HEK293 (cell line): ENCODE results near the gene WRAP53.

Experiments used
- CTCF ChIA-PET: fragments of 350-600 bp; formaldehyde crosslinking; extraction: SDS; loops from one replicate; lab custom pipeline; 2021; ENCODE audit warnings: antibody characterized with exemption; lab: Yijun Ruan, JAX
- POLR2A ChIA-PET: fragments of 300-600 bp; formaldehyde crosslinking; extraction: SDS; loops from one replicate; lab custom pipeline; 2020; ENCODE audit warnings: antibody characterized with exemption, inconsistent platforms; lab: Yijun Ruan, JAX
- H3K27ac ChIP-seq: fragments of 200-500 bp; sonication (Bioruptor generic); 2 replicates; pipeline ENCODE4 v1.5.1; 2014; ENCODE audit warnings: low read depth, low read length, control low read depth, inconsistent platforms; ENCODE audit errors: extremely low read depth
- H3K36me3 ChIP-seq, 2 experiments: fragments of 200-500 bp in 1 of 2; sonication (Bioruptor generic) in 1 of 2; 1 replicate in 1 of 2; 2 replicates in 1 of 2; pipeline ENCODE4 v1.5.1; 2014 to 2017; ENCODE audit warnings: inconsistent platforms in 2 of 2, low read length in 2 of 2; ENCODE audit not compliant: control insufficient read depth in 2 of 2, insufficient read depth in 1 of 2
- H3K4me1 ChIP-seq: fragments of 200-500 bp; sonication (Bioruptor generic); 2 replicates; pipeline ENCODE4 v1.5.1; 2014; ENCODE audit warnings: mild to moderate bottlenecking, low read length, inconsistent platforms; ENCODE audit not compliant: control insufficient read depth, insufficient read depth
- H3K4me3 ChIP-seq: 2 replicates; pipeline ENCODE4 v1.5.1; 2011; ENCODE audit warnings: low read depth, mild to moderate bottlenecking, control low read depth, low read length, moderate library complexity
- H3K9me3 ChIP-seq: fragments of 200-500 bp; sonication (Bioruptor generic); 2 replicates; pipeline ENCODE4 v1.5.1; 2014; ENCODE audit warnings: low read depth, low read length, inconsistent platforms; ENCODE audit not compliant: control insufficient read depth, insufficient read depth
- CTCF ChIP-seq: fragments of 450-650 bp; formaldehyde crosslinking; IDR thresholded peaks from 2 replicates; pipeline ENCODE4 v1.5.1; 2016; ENCODE audit warnings: missing biosample characterization, missing genetic modification characterization
- INSM2 ChIP-seq: fragments of 450-650 bp; formaldehyde crosslinking; IDR thresholded peaks from 2 replicates; pipeline ENCODE4 v1.5.1; 2016; ENCODE audit warnings: missing biosample characterization, missing genetic modification characterization
- KLF1 ChIP-seq: fragments of 450-650 bp; formaldehyde crosslinking; IDR thresholded peaks from 2 replicates; pipeline ENCODE4 v1.5.1; 2016; ENCODE audit warnings: missing biosample characterization, missing genetic modification characterization
- PATZ1 ChIP-seq: fragments of 450-650 bp; formaldehyde crosslinking; IDR thresholded peaks from 2 replicates; pipeline ENCODE4 v1.5.1; 2016; ENCODE audit warnings: missing biosample characterization, missing genetic modification characterization
- SCRT2 ChIP-seq: fragments of 450-650 bp; formaldehyde crosslinking; IDR thresholded peaks from 2 replicates; pipeline ENCODE4 v1.5.1; 2016; ENCODE audit warnings: missing biosample characterization, missing genetic modification characterization
- ZNF266 ChIP-seq: fragments of 450-650 bp; formaldehyde crosslinking; IDR thresholded peaks from 2 replicates; pipeline ENCODE4 v1.5.1; 2016; ENCODE audit warnings: missing biosample characterization, missing genetic modification characterization, low read depth
- ZNF416 ChIP-seq: fragments of 450-650 bp; formaldehyde crosslinking; IDR thresholded peaks from 2 replicates; pipeline ENCODE4 v1.5.1; 2016; ENCODE audit warnings: missing biosample characterization, missing genetic modification characterization
- ZNF514 ChIP-seq: fragments of 450-650 bp; formaldehyde crosslinking; IDR thresholded peaks from 2 replicates; pipeline ENCODE4 v1.5.1; 2016; ENCODE audit warnings: missing biosample characterization, missing genetic modification characterization
- ZNF518A ChIP-seq: fragments of 450-650 bp; formaldehyde crosslinking; conservative IDR thresholded peaks from 2 replicates; pipeline ENCODE4 v1.5.1; 2016; ENCODE audit warnings: low read depth, missing biosample characterization, missing genetic modification characterization
- ZNF621 ChIP-seq: fragments of 450-650 bp; formaldehyde crosslinking; IDR thresholded peaks from 2 replicates; pipeline ENCODE4 v1.5.1; 2017; ENCODE audit warnings: missing biosample characterization, missing genetic modification characterization
- ZNF654 ChIP-seq: fragments of 450-650 bp; formaldehyde crosslinking; IDR thresholded peaks from 2 replicates; pipeline ENCODE4 v1.5.1; 2016; ENCODE audit warnings: low read depth, missing biosample characterization, missing genetic modification characterization
- ZNF664 ChIP-seq: fragments of 450-650 bp; formaldehyde crosslinking; IDR thresholded peaks from 2 replicates; pipeline ENCODE4 v1.5.1; 2016; ENCODE audit warnings: missing biosample characterization, missing genetic modification characterization
- ZNF830 ChIP-seq: fragments of 450-650 bp; IDR thresholded peaks from 2 replicates; pipeline ENCODE4 v1.5.0; 2018; ENCODE audit warnings: missing biosample characterization, missing genetic modification characterization, low read depth, mild to moderate bottlenecking, moderate library complexity
- TF ChIP-seq, protein P1 (sequence below): fragments of 450-650 bp; formaldehyde crosslinking; IDR thresholded peaks from 2 replicates; pipeline ENCODE4 v1.5.1; 2016; ENCODE audit warnings: missing biosample characterization, missing genetic modification characterization
- TF ChIP-seq, protein P2 (sequence below): fragments of 450-650 bp; formaldehyde crosslinking; IDR thresholded peaks from 2 replicates; pipeline ENCODE4 v1.5.1; 2016; ENCODE audit warnings: missing biosample characterization, missing genetic modification characterization

WRAP53 gene

DNA sequence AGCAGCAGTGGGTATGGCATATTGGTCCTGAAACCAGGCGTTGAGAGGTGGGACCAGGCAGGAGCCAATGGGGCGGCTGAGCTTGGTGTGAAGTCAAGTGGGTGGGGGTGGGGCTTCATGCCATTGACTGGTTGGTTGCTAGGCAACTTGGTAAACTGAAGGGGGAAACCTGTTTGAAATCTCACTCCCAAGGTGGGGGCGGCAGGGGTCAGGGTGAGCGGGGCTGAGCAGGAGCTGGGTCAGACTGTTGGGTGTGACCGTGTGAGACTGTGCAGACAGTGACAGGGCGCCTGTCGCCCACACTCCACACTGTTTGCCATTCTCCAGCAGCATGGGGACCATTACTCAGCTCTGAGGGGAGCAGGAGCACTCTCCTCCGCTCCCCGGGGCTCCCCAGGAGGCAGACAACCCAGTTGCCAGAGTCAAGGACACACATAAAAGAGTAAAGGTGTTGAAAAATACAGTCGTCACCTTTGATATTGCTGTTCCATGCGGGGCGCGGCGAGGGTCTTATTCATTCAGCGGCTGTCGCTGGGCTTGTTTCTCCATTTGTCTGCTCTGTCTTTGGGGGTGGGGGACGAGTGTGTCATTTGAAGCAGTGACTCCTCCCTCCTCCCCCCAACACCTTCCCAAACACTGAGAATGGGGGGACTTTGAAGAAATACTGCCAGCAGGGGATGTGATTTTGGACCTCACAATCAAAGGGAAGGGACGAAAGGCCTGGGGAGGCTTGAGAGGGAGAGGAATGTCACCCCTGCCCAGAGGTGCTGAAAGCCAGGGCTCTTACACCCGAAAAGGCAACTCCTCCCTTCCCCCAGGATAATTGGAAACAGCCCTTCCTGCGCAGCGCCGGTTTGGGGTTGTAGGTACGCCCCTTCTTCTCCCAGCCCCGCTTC, 15.6 kb downstream of the WRAP53 start (continued):
- TF ChIP-seq, protein P1, sequence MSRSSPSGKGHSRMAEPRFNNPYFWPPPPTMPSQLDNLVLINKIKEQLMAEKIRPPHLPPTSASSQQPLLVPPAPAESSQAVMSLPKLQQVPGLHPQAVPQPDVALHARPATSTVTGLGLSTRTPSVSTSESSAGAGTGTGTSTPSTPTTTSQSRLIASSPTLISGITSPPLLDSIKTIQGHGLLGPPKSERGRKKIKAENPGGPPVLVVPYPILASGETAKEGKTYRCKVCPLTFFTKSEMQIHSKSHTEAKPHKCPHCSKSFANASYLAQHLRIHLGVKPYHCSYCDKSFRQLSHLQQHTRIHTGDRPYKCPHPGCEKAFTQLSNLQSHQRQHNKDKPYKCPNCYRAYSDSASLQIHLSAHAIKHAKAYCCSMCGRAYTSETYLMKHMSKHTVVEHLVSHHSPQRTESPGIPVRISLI = no peak
- TF ChIP-seq ZNF514 (tag by site-specific recombination) (no peak), ZNF654 (tag by site-specific recombination) (no peak)

DNA sequence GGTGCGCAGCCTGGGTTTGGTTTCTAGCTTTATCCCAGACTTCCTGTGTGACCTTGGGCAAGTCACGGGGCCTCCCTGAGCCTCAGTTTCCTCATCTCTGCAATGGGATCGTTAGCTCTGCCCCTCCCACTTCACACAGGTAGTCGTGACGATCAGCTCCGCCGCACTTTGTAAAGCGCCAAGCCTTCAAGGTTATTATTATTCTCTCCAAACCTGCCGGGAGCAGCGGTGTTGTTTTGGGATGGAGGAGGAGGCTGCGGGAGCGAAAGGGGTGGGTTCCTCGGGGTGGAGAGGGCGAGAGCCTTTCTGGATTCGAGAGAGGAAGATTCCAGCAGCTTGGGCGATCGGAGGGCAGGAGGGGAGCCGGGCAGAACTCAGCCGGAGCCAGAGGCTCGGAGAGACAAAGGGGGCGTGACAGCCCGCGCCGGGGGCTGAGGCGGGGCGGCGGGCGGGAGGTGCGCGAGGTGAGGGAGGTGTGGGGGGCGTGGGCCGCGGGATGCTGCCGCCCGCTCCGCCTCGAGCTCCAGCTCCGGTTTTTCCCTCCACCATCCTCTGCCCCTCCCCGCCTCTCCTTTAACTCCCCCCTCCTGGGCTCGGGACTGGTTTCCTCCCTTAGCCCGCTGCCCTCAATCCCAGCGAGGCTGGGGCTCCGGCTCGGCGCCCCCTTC, 16.5 kb downstream of the WRAP53 start, which contains the start of gene EFNB3:
TSS of gene EFNB3 (plus strand) at position 602 of the 668 bp plus-strand sequence. CDS start 397 bp downstream, outside the sequence.
- ChIA-PET POLR2A (interaction anchor here (0.6 to 7.9 kb wide), 11 partner anchors 9 to 375 kb away, joined by 3 to 111 read pairs (median 4); partner anchors contain the start of genes ATP1B2, DNAH2, FXR2 and NEURL4), CTCF (interaction anchor here (1.4 to 7.3 kb wide), 3 partner anchors 13 to 39 kb away, joined by 4 to 49 read pairs (median 45); partner anchors contain the start of genes DNAH2, TP53 and WRAP53)
- no peaks in the 10 kb centered on the region for H3K9me3 ChIP-seq
- H3K4me3 ChIP-seq = peak within 1 kb of the TSS; percentile 52
- H3K27ac ChIP-seq = peak within 1 kb of the TSS; percentile 41; the same call in 1 of the 2 replicates
- peaks cover 3 to 29% of the 10 kb centered on the region in 2 experiments; a peak in 2 of 3 replicates for H3K36me3 ChIP-seq
- H3K4me1 ChIP-seq = peaks cover 14% of the 10 kb centered on the region; the same call in 1 of the 2 replicates
- no peak; the same call in 1 of the 2 replicates for TF ChIP-seq SCRT2 (tag by site-specific recombination)
- TF ChIP-seq KLF1 (tag by site-specific recombination) = peak; percentile 95
- TF ChIP-seq ZNF266 (tag by site-specific recombination) = no peak
- 0 out of 2 replicates have a peak, but pooled peaks have one; percentile 50 for TF ChIP-seq INSM2
- TF ChIP-seq PATZ1 (tag by site-specific recombination) = 0 out of 2 replicates have a peak, but pooled peaks have one; percentile 45
- TF ChIP-seq, protein P2, sequence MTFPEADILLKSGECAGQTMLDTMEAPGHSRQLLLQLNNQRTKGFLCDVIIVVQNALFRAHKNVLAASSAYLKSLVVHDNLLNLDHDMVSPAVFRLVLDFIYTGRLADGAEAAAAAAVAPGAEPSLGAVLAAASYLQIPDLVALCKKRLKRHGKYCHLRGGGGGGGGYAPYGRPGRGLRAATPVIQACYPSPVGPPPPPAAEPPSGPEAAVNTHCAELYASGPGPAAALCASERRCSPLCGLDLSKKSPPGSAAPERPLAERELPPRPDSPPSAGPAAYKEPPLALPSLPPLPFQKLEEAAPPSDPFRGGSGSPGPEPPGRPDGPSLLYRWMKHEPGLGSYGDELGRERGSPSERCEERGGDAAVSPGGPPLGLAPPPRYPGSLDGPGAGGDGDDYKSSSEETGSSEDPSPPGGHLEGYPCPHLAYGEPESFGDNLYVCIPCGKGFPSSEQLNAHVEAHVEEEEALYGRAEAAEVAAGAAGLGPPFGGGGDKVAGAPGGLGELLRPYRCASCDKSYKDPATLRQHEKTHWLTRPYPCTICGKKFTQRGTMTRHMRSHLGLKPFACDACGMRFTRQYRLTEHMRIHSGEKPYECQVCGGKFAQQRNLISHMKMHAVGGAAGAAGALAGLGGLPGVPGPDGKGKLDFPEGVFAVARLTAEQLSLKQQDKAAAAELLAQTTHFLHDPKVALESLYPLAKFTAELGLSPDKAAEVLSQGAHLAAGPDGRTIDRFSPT (tag by site-specific recombination) = no peak
- TF ChIP-seq ZNF518A (tag by site-specific recombination) = peak; percentile 26; the same call in 1 of the 2 replicates
- TF ChIP-seq ZNF664 (tag by site-specific recombination) = no peak
- TF ChIP-seq ZNF654 (tag by site-specific recombination) = no peak
- no peak for TF ChIP-seq ZNF621 (tag by site-specific recombination)
- TF ChIP-seq ZNF416 (tag by site-specific recombination) = no peak
- no peak for TF ChIP-seq CTCF (tag by site-specific recombination)
- no peak for TF ChIP-seq ZNF830 (tag by site-specific recombination)
